Hepatocyte (in vitro differentiated cells): ENCODE data around the gene RELT. TPM values are rescaled to one million over a fixed set of nuclear protein-coding genes. Genes with fewer than 3 reads are reported as not detected.
A peak's percentile ranks its signal among the peaks of the same experiment; 100 is the strongest.

Experiments used
- DNase-seq: peaks from one replicate; pipeline ENCODE4 v3.0.0-alpha.2; 2016; ENCODE audit warnings: low spot score
- H2AFZ ChIP-seq: fragments of 200-600 bp; sonication (generic); 2 replicates; pipeline ENCODE4 v1.6.0; 2016; ENCODE audit warnings: antibody characterized with exemption, mild to moderate bottlenecking
- H3K27ac ChIP-seq: fragments of 200-600 bp; sonication (generic); 2 replicates; pipeline ENCODE4 v1.5.1; 2016; ENCODE audit warnings: mild to moderate bottlenecking
- H3K27me3 ChIP-seq: fragments of 200-600 bp; sonication (generic); 2 replicates; pipeline ENCODE4 v1.6.1; 2016
- H3K36me3 ChIP-seq: fragments of 200-600 bp; sonication (generic); replicated peaks from 2 replicates; pipeline ENCODE4 v1.5.1; 2016; ENCODE audit warnings: low read depth; ENCODE audit not compliant: insufficient read depth
- H3K4me1 ChIP-seq: fragments of 200-600 bp; sonication (generic); 2 replicates; pipeline ENCODE4 v1.5.1; 2016; ENCODE audit warnings: mild to moderate bottlenecking, moderate library complexity; ENCODE audit not compliant: insufficient read depth
- H3K4me2 ChIP-seq: fragments of 200-600 bp; sonication (generic); 2 replicates; pipeline ENCODE4 v1.6.0; 2016
- H3K4me3 ChIP-seq: fragments of 200-600 bp; sonication (generic); 2 replicates; pipeline ENCODE4 v1.5.1; 2016; ENCODE audit warnings: mild to moderate bottlenecking
- H3K79me2 ChIP-seq: fragments of 200-600 bp; sonication (generic); 2 replicates; pipeline ENCODE4 v1.6.0; 2017; ENCODE audit warnings: mild to moderate bottlenecking
- H3K9me2 ChIP-seq: fragments of 200-600 bp; sonication (generic); replicated peaks from 2 replicates; pipeline ENCODE4 v1.6.0; 2017; ENCODE audit warnings: mild to moderate bottlenecking; ENCODE audit not compliant: insufficient read depth
- H3K9me3 ChIP-seq: fragments of 200-600 bp; sonication (generic); 2 replicates; pipeline ENCODE4 v1.5.1; 2016; ENCODE audit warnings: low read depth, mild to moderate bottlenecking
- H4K20me1 ChIP-seq: fragments of 200-600 bp; sonication (generic); 2 replicates; pipeline ENCODE4 v1.6.0; 2016; ENCODE audit warnings: mild to moderate bottlenecking; ENCODE audit not compliant: insufficient read depth, poor library complexity, severe bottlenecking
- EZH2 ChIP-seq: fragments of 200-600 bp; sonication (generic); IDR thresholded peaks from 2 replicates; pipeline ENCODE4 v1.6.1; 2016; ENCODE audit warnings: antibody characterized with exemption, mild to moderate bottlenecking, borderline replicate concordance
- EZH2phosphoT487 ChIP-seq: fragments of 200-600 bp; sonication (generic); IDR thresholded peaks from one replicate; pipeline ENCODE4 v1.6.1; 2018; ENCODE audit warnings: antibody characterized with exemption, mild to moderate bottlenecking, low read depth, moderate library complexity; ENCODE audit not compliant: unreplicated experiment, severe bottlenecking
- WGBS: methylation state at CpG from one replicate; pipeline ENCODE4 v1.1.6; 2016; ENCODE audit warnings: low lambda C conversion rate; ENCODE audit errors: missing lambda C conversion rate; 5-methylcytosine and 5-hydroxymethylcytosine counted together
- polyA plus RNA-seq: library from polyadenylated mRNA; unstranded; fragments of >200 nt; fragmentation: Nextera tagmentation; extraction: Ambion mirVana; gene quantifications from 2 replicates; pipeline ENCODE4 v1.2.1, GENCODE V29; 2016
- total RNA-seq: library from RNA; depleted of rRNA; stranded (reverse); fragments of >200 nt; gene quantifications from 2 replicates; pipeline ENCODE4 v1.2.3, GENCODE V29; 2014
- TF ChIP-seq, protein P1 (sequence below): fragments of 200-600 bp; sonication (generic); IDR thresholded peaks from 2 replicates; pipeline ENCODE4 v1.5.1; 2016; ENCODE audit warnings: antibody characterized with exemption, mild to moderate bottlenecking; ENCODE audit not compliant: poor library complexity

RELT gene
- total and polyA plus RNA-seq, 2 experiments from 2014 or later = 1.6 to 3.4 TPM

DNA sequence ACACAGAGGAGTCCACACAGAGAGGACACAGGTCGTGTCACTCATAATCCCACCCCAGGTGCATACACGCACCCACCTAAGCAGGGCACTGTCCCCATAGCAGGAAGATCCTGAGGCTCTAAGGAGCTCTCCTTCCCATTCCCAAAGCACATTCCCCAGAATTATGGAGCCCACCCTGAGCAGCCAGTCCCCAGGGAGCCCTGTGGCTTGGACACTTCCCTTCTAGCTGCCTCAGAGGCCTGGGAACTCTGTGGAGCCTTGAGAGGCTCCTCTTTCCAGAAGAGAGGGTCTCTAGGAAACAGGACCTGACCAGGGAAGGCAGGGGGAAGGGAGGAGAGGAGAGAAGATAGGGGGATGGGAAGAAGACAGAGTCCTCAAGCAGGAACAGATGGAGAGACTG lies 38.4 kb upstream of the RELT start:
- TF ChIP-seq EZH2phosphoT487 (no peak), EZH2 (no peak)
- TF ChIP-seq, protein P1, sequence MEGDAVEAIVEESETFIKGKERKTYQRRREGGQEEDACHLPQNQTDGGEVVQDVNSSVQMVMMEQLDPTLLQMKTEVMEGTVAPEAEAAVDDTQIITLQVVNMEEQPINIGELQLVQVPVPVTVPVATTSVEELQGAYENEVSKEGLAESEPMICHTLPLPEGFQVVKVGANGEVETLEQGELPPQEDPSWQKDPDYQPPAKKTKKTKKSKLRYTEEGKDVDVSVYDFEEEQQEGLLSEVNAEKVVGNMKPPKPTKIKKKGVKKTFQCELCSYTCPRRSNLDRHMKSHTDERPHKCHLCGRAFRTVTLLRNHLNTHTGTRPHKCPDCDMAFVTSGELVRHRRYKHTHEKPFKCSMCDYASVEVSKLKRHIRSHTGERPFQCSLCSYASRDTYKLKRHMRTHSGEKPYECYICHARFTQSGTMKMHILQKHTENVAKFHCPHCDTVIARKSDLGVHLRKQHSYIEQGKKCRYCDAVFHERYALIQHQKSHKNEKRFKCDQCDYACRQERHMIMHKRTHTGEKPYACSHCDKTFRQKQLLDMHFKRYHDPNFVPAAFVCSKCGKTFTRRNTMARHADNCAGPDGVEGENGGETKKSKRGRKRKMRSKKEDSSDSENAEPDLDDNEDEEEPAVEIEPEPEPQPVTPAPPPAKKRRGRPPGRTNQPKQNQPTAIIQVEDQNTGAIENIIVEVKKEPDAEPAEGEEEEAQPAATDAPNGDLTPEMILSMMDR = no peak
- H3K79me2 ChIP-seq = peaks cover 87% of the 10 kb centered on the region
- H3K27me3 ChIP-seq = no peaks in the 10 kb centered on the region
- H2AFZ ChIP-seq = no peak overlapping the region
- DNase-seq = no peak
- H3K4me3 ChIP-seq = no peak overlapping the region
- H3K9me2 ChIP-seq = no peaks in the 10 kb centered on the region
- no peaks in the 10 kb centered on the region for H3K36me3 ChIP-seq
- H3K4me1 ChIP-seq = peaks cover 30% of the 10 kb centered on the region
- no peak overlapping the region for H3K4me2 ChIP-seq
- H3K9me3 ChIP-seq = no peaks in the 10 kb centered on the region
- H3K27ac ChIP-seq = no peak overlapping the region
- 90% methylated on average over 2 of the region's 2 CpGs for WGBS
- H4K20me1 ChIP-seq = peaks cover 58% of the 10 kb centered on the region

- H3K79me2 ChIP-seq = peaks cover 87% of the 10 kb centered on the region
Measured at GRCh38 chr11:73338279-73338678, 37.9 kb upstream of the RELT start.

GRCh38 chr11:73340164-73340563 lies 36.0 kb upstream of the RELT start:
- Histone ChIP-seq H3K4me2 (no peak overlapping the region), H3K9me3 (no peaks in the 10 kb centered on the region), H4K20me1 (peaks cover 82% of the 10 kb centered on the region), H3K27ac (no peak overlapping the region), H3K4me1 (peaks cover 12% of the 10 kb centered on the region), H3K9me2 (no peaks in the 10 kb centered on the region), H3K36me3 (no peaks in the 10 kb centered on the region), H2AFZ (no peak overlapping the region), H3K79me2 (peaks cover 94% of the 10 kb centered on the region), H3K4me3 (no peak overlapping the region), H3K27me3 (no peaks in the 10 kb centered on the region)
- 92% methylated on average over 3 of the region's 3 CpGs for WGBS
- TF ChIP-seq, protein P1 = no peak
- TF ChIP-seq EZH2 = no peak
- no peak for TF ChIP-seq EZH2phosphoT487
- no peak for DNase-seq

More at GRCh38 chr11:73338279-73338678, 37.9 kb upstream of the RELT start:
- no peak for DNase-seq
- no peaks in the 10 kb centered on the region for H3K9me3 ChIP-seq
- H3K4me1 ChIP-seq = peaks cover 29% of the 10 kb centered on the region
- no peaks in the 10 kb centered on the region for H3K9me2 ChIP-seq
- H4K20me1 ChIP-seq = peaks cover 63% of the 10 kb centered on the region
- H3K4me3 ChIP-seq = no peak overlapping the region
- WGBS = 87% methylated on average over 4 of the region's 4 CpGs
- no peak overlapping the region for H2AFZ ChIP-seq
- TF ChIP-seq, protein P1 = no peak
- TF ChIP-seq EZH2phosphoT487 (no peak), EZH2 (no peak)
- H3K36me3 ChIP-seq = no peaks in the 10 kb centered on the region
- H3K4me2 ChIP-seq = no peak overlapping the region
- H3K27ac ChIP-seq = no peak overlapping the region
- no peaks in the 10 kb centered on the region for H3K27me3 ChIP-seq

DNA sequence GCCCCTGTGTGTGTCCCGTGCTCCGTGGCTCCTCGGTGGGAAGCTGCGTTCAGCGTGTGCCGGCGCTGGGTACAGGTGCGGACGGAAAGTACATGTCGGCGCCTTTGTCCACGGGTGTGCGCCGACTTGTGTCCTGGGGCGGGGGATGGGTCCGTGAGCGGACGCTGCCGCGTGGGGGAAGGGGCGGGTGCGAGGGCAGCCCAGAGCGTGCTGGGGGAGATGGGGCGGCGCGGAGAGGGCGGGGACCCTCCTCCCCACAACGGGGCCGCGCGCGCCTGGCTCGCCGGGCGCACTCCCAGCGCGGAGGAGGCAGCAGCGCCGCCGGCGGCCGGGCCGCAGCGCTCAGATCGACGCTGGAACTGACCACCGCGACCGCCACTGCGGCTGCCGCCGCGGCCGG lies 33.6 kb upstream of the RELT start:
- TF ChIP-seq, protein P1 = peak; percentile 20
- no peak for TF ChIP-seq EZH2phosphoT487
- H4K20me1 ChIP-seq = peaks cover 82% of the 10 kb centered on the region
- peaks cover 85% of the 10 kb centered on the region for H3K79me2 ChIP-seq
- 3% methylated on average over 10 of the region's 54 CpGs for WGBS
- H3K36me3 ChIP-seq = no peaks in the 10 kb centered on the region
- peak; percentile 57 for DNase-seq
- no peak overlapping the region for H2AFZ ChIP-seq
- no peaks in the 10 kb centered on the region for H3K27me3 ChIP-seq
- peaks cover 10% of the 10 kb centered on the region for H3K4me1 ChIP-seq
- H3K4me3 ChIP-seq = no peak overlapping the region
- H3K9me2 ChIP-seq = no peaks in the 10 kb centered on the region
- peak overlapping the region; percentile 93 for H3K4me2 ChIP-seq
- H3K9me3 ChIP-seq = no peaks in the 10 kb centered on the region
- no peak overlapping the region for H3K27ac ChIP-seq
